GM21381 (cell line): ENCODE data around the gene TTC28.

ENCODE experiments used
- ATAC-seq: cut with Tn5 transposase; IDR thresholded peaks from one replicate; pipeline ENCODE4 v1.9.1; 2021; ENCODE audit warnings: mild to moderate bottlenecking, moderate library complexity; ENCODE audit not compliant: unreplicated experiment

The TTC28 gene

DNA sequence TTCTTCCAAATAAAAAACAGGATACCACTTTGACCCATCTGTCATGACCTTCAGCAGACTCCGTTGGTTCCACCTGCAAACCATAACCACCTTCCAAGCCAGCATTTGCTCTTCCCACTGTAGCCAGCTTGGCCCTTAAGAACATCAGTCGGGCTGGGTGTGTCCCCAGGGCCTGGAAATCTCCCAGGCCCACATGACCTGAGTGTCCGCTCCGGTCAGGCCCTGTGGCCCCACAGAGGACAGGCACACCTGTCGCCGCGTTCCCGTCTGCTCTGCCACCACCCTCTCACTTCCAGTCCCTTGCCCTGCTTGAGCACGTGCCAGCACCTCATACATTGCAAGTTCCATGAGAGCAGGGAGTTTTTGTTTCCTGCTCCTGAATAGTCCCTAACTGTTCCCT is 694.9 kb downstream of the TTC28 start:
- ATAC-seq = no peak

DNA sequence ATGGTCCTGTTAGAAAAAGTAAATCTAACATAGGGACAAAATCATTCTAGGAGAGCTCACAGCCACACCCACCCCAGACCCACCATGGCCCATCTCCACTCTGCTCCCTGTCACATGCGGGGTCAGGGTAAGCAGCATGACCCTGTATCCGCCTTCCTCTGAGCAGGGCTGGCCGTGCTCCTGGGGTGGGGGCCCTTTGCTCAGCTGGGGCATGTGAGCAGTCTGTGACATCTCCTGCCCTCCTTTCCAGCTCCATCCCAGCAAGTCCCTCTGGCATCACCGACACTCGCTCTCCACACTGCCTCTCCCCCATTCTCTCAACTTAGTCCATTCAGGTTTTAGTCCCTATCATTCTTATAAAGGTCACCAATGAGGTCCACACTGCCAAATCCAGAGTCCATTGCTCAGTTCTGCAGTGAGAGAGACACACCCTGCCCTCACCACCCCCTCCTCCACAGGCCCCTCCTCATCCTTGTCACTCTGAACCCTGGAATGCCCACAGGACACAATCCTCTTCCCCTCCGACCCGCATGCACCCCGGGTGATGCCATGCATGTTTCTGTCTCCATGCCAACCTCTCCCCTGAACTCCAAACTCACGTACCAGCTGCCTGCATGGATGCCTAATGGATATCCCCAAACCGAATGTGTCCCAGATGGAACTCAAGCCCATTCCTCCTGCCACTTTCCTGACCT is 695.5 kb downstream of the TTC28 start:
- no peak for ATAC-seq

DNA sequence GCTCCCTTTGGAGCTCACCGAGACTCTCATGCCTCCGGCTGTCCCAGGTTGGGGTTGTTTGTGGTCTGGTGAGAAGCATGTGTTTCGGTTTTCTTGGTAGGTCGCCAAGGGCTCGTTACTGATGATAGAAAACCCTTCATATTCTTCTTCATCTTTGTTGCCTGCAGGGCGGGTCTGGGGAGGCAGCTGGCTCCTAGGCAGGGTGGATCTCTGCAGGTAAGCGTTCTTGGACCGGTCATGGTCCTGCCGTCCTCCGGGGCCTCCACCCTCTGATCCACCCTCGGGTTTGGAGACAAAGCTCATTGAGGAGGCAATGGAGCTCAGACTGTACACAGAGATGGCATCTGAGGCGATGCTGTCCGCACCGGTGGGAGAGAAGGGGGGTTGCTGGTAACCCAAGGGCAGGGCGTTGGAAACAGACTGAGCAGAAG is 696.3 kb downstream of the TTC28 start:
- no peak for ATAC-seq

DNA sequence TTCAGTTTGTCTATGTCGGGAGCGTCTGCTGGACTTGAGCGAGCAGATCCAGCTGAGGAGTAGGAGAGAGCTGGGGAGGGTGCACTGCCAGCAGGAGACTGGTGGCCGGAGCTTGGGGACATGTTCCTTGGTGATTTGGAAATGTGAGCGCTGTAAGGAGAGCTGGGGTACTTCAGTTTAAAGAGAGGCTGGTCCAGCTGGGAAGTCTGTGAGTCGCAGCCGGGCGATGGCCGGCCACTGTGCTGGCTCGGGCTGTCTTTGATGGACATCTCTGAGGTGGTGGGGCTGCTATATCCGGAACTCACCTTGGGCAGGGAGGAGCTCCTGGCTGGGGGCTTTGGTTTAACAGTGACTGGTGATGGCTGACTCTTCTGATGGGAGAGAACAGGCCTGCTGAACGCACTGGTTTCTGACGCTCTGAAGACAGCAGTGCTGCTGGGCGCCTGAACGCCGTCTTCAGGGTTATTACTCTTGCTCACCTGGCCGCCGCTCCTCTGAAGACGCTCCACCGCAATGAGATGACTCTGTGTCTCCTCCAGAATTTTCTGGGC is 696.9 kb downstream of the TTC28 start:
- no peak for ATAC-seq

DNA sequence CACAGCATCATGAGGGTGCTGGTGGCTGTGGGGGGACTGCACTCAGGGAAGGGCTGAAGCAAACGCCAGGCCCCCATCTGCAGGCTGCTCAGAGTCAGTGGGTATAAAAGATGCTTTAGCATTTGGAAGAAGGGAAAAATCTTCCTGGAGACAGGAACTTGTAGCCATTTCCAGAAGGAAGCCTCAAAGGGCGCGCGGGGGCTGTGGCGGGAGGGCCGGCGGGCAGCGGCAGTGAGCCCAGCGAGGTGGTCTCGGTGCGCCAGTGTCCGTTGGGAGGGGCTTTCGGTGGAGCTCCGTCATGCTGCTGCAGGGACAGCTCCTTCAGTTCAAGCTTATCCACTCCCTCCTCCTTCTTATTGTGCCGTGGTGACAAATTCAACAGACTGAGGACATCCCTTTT is 697.5 kb downstream of the TTC28 start:
- ATAC-seq = no peak

DNA sequence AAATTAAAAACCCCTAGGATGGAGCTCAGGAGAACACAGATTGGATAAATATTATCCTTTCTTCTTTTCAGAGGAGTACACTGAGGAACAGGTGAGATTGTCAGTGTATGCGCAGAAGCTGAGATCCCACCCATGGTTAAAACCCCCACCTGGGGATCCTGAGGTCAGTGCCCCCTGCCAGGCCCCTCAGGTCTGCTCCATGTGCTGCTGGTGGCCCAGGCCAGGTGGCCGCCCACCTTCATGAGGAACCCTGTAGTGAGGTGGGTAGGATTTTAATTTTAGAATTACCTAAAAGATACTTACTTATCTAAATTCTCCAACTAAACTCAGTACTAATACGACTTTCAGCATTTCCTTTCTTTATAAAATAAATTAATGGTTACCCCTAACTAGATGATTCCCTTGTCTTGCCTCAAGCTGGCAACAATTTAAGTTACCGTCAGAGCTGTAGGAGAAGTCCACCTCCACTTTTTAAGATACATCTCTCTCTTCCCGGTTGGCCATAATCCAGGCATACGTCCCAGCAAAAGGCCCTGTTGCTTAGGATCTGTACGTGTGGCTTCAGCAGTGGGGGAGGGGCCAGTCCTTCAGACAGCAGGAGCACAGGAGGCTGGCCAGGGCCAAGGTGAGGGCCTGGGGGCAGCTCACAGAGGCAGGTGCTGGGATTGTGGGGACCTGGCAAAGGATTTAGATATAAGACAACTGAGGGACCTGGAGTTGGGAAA is 699.1 kb downstream of the TTC28 start:
- ATAC-seq = no peak

DNA sequence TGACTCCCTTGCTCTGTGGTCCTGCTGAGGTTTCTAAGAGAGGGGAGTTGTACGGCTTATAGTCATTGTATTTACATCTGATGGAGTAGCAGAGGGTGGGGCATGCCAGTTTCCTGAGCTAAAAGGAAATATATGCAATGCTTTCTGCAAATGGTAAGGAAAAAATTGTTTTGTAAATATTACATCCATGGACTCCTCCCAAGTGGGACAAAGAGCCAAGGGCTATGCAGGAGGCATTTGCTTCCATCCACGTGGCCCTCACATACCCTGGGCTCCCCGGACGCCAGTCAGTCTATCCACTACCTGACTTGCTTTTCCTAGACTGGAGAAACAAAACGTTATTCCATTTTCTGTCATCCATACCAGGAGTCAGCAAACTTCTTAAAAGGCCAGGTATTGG is 700.8 kb downstream of the TTC28 start:
- no peak for ATAC-seq

DNA sequence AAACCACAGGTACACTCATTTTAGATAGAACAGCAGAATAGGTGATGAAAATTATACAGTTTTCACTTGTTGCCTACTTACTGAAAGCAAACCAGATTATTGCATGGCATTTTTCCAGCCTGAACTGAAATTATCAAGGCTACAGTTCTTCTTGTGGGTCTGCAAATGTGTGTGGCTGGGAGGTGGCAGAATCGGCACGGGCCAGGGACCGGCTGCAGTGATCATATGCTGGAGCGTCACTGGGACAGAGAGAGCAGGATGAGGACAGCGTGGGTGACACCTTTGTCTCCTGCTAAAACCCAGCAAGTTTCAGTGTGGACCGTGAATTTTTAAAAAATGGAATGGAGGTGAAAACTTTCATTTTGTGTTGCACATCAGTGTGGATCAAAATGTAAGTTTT is 701.3 kb downstream of the TTC28 start:
- no peak for ATAC-seq

DNA sequence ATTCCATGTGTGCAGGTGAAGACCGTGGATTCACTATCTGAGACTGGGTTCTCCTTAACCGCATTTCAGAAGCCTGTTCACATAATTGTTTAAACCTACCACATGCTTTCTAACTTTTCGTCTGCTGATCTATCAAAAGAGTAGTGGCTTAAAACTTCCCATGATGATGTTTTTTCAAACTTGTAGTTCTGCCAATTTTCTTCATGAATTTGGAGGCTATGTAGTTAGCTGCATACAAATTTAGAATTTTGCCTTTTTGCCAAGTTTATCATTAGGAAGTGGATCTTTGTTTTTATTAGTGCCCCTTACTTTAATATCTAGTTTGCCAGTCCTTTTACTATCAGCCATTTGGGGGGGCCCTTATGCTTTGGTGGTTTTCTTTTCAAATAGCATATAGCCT is 703.1 kb downstream of the TTC28 start:
- ATAC-seq = no peak

DNA sequence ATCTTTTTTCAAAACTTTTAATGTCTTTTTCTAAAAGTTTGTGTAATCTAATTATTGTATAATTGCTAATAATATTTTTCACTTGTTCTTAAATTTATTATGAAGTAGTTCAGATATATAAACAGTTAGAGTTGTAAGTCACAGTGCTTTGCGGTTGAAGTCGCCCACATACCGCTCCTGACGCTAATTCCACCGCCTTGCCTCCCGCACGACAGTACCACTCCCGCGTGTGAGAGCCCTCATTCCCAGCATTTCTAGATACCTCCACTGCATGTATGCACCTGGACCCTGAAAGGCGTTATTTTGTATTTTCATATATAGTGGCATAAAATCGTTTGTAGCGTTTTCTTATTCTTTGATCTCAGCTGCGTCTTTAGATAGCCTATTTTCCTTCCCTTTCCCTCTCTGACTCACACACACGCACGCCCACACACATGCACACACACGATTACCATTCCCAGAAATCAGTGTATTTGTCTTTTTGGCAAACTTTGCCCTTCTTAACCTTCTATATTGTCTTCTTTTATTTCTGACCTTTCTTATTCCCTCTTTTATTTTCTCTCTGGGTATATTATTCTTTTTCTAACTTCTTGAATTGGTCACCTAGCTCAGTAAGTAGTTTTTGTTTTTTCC is 704.1 kb downstream of the TTC28 start:
- ATAC-seq = no peak

DNA sequence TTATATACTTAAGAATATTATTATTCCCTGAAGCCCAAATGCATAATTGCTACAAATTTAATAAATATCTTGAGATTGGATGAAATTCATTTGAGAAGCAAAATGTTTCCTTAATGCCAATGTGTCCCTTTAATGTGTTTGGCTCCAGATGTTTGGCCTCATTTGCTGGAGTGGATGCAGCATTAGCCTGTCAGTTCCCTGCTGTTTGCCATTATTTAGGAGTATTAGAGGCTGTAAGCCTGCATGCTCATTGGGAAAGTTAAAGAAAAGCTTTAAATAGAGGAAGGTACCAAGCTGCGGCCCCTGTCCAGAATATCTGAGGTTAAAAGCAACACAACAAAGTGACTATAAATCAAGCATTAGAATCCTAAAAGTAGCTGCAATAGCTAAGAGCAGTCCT is 705.8 kb downstream of the TTC28 start:
- no peak for ATAC-seq

DNA sequence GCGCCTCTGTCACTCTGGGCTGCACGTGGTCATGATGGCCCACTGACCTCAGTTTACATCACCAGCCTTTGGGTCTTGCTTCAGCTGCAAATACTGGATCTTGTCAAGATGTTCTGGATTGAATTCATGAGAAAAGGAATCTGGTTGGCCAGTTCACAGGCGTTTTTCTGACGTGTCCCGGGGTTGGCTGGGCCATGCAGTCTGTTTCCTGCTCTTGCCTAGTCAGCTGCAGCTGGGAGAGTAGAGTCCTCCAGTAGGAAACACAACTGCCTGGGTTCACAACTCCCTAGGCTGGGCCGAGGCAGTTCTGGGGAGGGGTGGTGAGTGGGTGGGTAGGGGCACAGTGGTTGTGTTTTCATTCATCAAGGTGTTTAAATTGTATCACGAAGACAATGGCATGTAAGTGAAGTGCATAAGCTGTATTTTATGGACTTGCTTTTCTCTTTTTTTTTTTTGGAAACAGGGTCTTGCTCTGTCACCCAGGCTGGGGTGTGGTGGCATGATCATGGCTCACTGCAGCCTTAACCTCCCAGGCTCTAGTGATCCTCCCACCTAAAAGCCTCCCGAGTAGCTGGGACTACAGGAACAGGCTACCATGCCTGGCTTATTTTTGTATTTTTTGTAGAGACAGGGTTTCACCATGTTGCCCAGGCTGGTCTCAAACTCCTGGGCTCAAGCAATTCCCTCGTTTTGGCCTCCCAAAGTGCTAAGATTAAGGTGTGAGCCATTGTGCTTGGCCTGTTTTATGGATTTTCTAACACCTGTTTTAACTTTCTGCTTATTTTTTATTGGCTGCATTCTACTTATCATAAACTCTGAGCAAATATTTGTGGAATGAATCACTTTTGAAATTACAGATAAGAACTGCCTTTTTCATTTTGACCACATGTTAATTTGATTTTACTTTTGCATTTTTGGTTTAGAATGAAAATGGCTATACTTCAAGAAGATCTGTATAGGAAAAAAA is 706.6 kb downstream of the TTC28 start:
- no peak for ATAC-seq

DNA sequence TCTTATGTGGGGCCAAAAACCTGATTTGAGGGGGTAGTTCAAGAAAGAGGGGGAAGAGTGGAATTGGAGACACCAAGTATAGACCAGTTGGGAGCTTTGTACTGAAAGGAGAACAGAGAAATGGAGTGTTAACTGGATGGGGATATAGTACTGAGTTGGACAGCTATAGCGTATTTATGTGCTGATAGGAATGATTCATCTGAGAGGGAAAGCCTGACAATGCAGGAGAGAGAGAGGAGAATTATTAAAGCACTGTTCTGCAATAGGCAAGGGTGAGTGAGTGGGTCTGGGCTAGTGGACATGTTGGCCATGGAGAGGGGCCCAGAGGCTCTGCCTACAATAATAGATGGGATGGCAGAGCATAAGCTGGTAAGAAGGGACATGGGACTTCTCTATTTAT is 707.7 kb downstream of the TTC28 start:
- ATAC-seq = no peak

DNA sequence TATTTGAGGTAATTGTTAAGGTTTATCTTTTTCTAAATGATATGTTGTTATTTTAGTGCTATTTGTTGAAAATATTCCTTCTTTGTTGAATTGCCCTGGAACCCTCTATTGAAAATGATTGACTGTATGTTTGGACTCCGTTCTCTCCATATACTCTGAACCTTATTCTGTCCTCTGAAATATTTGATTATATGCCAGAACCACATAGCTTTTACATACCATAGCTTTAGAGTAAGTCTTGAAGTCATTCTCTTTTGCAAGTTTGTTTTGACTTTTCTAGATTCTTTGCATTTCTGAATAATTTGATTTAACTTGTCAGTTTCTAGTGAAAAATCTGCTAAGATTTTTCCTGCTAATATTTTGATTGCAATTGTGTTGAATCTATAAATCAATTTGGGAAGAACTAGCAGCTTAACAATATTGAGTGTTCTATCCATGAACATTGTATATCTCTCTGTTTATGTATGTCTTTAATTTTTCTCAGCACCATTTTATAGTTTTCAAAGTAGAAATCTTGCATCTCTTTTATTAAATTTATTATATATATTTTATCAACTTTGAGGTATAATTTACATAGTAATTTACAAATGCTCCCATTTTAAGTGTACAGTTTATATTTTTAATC is 708.9 kb downstream of the TTC28 start:
- no peak for ATAC-seq

DNA sequence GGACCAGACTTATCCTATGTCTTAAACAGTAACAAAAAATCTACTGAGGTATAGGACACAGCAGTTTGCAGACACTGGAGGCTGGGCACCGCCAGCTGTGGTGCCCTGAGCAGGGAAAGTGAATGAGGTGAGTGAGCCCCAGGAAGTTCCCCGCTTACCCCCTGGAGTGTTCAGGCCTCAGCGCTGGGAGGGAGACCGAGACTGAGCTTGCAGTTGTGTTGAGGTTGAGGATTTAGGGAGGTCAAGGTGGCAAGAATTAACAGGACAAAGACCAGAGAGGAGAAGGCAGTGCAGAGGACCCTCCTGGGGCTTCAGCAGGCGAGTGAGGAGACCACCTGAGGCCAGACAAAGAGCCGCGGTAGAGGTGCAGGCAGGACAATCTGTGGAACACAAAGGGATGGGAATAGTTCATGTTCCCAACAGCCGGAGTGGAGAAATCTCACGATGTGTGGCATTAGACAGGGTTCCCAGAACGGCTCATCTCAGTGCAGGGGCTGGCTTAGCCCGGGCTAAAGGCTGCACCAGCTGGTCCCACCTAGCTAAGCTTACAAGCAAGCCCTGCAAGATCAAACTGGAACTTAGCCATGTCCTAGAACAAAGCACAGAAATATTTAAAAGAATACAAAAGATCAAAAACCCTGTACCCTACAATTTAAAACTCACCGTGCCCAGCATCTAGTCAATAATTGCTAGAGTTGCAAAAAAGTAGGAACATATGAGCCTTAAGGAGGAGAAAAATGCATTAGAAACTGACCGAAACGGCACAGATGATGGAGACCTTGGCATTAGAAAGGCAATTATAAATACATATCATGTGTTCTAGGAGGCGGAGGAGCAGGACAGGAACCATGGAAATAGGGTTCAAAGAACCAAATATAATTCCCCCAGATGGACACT is 713.2 kb downstream of the TTC28 start:
- no peak for ATAC-seq

DNA sequence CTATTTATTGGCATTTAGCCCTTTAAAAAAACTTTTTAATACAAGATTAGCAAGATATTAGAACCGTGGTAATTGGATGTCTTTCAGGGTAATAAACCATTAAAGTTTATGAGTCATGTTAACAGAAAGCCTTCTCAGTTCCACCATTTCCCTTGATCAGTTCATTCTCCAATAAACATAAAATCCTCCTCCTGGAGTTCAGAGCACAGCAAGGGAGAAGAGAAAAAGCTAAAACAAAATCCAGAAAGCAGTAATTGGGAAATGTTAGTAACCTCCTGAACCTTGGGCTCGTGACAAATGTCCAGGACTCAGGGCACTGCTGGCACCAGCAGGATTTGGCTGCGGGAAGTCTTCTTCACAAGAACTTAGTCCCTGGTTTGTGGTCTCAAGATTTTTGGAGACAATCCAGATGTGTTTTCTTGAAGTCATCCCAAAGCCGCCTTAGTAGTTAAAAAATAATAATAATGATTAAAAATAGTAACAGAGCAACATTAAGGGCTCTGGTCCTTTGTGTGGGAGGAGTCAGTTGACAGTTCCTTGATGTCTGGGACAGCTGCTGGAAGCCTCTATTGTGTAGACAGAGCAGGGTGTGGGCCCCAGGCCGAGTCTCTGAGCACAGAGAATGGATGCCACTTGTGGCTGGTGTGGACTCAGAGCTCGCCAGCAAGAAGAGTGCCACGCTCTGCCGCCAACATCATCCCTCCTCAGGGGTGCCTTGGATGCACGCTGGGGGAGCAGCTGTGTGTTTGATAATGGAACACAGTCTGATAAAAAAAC is 717.2 kb downstream of the TTC28 start:
- no peak for ATAC-seq

DNA sequence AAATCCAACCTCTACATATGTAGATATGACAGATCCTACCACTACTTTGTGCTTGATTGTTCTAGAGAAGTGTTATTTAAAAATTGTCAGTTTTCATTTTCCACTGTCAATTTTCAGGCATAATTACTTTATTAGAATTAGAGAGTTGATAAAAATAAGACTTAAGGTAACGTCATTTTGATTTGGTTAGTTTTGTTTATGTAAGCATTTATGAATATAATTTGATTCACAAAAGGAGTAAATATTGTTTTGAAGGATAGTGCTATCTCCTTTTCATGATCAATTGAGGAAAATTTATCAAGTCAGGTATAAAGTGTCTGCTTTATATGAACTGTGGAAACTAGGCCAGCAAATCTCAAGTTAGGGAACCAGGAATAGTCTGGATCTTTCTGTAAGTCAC is 718.0 kb downstream of the TTC28 start:
- no peak for ATAC-seq

DNA sequence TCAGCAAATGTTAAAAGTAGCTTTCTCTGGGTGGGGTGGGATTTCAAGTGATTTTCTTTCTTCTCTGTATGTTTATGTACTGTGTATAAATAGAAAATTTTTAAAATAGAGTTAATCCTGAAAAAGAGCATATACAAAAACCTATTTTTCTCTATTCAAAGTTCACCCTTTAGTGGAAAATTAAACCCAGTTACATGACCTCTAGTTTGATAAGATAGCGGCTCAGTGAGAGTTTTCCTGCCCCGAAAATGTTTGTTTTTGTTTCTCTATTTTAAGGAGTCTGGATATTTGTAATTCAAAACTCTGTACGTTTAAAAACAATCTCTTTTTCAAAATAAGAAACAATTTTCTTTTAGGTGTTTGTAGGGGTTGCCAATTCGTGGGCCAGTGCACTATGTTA is 718.5 kb downstream of the TTC28 start:
- no peak for ATAC-seq
